ENCODE measurements around the gene AP3M1. TPM values are rescaled to one million over a fixed set of nuclear protein-coding genes. Genes with fewer than 3 reads are reported as not detected.

The AP3M1 gene
- total RNA-seq, 1 experiment from 2014 or later, result 52.6 TPM

DNA sequence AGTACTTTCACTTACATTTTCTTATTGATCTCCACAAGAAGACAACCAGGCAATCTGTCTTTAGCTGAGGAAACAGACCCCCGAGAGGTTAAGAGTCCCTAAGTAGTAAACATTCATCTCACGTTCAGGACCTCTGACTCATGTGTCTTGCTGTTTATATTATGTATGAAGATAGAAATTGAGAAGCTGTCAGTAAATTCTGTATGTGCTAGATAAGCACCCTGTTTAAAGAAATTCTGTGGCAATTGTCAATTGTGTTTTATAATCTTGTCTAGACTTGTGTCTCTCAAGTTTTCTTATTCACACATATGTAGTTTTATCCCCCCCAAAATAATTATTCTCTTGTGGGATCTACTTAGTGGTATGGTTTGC, 14.9 kb upstream of the AP3M1 start:
- Mint-ChIP-seq H3K36me3 (ENCODE audit: insufficient read depth, unreplicated experiment) (no peaks in the 10 kb centered on the region), H3K4me3 (ENCODE audit: low read depth, unreplicated experiment) (no peak overlapping the region), H3K27me3 (ENCODE audit: unreplicated experiment) (no peaks in the 10 kb centered on the region), H3K9me3 (ENCODE audit: low read depth, unreplicated experiment) (no peaks in the 10 kb centered on the region), H3K4me1 (ENCODE audit: low read depth, unreplicated experiment) (peaks cover 14% of the 10 kb centered on the region), H3K27ac (ENCODE audit: unreplicated experiment) (no peak overlapping the region)
- TF ChIP-seq, protein P1, sequence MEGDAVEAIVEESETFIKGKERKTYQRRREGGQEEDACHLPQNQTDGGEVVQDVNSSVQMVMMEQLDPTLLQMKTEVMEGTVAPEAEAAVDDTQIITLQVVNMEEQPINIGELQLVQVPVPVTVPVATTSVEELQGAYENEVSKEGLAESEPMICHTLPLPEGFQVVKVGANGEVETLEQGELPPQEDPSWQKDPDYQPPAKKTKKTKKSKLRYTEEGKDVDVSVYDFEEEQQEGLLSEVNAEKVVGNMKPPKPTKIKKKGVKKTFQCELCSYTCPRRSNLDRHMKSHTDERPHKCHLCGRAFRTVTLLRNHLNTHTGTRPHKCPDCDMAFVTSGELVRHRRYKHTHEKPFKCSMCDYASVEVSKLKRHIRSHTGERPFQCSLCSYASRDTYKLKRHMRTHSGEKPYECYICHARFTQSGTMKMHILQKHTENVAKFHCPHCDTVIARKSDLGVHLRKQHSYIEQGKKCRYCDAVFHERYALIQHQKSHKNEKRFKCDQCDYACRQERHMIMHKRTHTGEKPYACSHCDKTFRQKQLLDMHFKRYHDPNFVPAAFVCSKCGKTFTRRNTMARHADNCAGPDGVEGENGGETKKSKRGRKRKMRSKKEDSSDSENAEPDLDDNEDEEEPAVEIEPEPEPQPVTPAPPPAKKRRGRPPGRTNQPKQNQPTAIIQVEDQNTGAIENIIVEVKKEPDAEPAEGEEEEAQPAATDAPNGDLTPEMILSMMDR (IDR thresholded peaks at IDR 0.05; ENCODE audit: unreplicated experiment), result no peak
- intact Hi-C loops (cut with micrococcal nuclease; ENCODE audit: unreplicated experiment), result no loop called here
- BruUV-seq (replicated peaks), result no TSS peak
- CTCF ChIA-PET, result interaction anchor here (0.6 kb wide), 1 partner anchor 294 kb away, joined by 8 read pairs; no protein-coding TSS in a partner anchor
- DNase-seq, result no peak

DNA sequence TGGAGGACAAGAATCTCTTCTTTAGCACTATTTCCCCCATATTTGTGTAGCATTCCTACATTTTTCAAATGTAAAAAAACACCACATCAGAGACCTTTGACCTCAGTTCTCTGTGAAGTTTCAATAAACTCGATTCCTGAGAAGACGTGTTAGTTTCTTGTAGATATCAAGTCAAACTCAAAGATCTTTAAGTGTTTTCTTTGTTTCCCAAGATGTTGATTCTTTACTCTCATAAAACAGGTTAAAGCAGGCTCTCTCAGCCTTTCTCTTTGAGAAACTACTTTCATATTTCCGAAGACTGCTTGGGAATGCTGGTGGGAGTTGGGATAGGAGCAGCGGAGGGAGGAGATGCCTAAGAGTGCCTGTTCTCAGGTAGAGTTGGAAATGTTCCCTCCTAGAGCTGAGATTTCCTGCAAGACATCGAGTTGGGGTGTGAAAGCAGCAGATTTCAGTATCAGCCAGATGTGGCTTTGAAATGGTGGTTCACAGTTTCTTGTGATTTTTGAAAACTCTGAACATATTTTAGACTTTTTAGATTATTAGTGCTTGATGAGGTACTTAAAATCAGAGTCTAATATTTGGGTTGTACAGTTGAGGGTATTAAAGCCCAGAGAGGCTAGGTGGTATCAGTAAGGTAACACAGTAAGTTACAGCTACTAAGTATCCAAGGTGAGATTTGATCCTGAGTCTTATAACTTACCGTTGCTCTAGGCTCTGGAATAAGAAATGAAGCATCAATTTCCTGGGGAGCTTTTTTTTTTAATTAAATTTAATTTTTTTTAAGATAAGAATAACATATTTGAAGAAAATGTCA, 14.3 kb upstream of the AP3M1 start:
- peaks cover 14% of the 10 kb centered on the region for H3K4me1 Mint-ChIP-seq (ENCODE audit: low read depth, unreplicated experiment)
- H3K4me3 Mint-ChIP-seq (ENCODE audit: low read depth, unreplicated experiment), result no peak overlapping the region
- no peak for DNase-seq
- H3K9me3 Mint-ChIP-seq (ENCODE audit: low read depth, unreplicated experiment), result no peaks in the 10 kb centered on the region
- H3K36me3 Mint-ChIP-seq (ENCODE audit: insufficient read depth, unreplicated experiment), result no peaks in the 10 kb centered on the region
- no TSS peak for BruUV-seq (replicated peaks)
- H3K27me3 Mint-ChIP-seq (ENCODE audit: unreplicated experiment), result no peaks in the 10 kb centered on the region
- TF ChIP-seq, protein P1 (IDR thresholded peaks at IDR 0.05; ENCODE audit: unreplicated experiment), result no peak
- no peak overlapping the region for H3K27ac Mint-ChIP-seq (ENCODE audit: unreplicated experiment)
- CTCF ChIA-PET, result no interaction called here
- intact Hi-C loops (cut with micrococcal nuclease; ENCODE audit: unreplicated experiment), result no loop called here

DNA sequence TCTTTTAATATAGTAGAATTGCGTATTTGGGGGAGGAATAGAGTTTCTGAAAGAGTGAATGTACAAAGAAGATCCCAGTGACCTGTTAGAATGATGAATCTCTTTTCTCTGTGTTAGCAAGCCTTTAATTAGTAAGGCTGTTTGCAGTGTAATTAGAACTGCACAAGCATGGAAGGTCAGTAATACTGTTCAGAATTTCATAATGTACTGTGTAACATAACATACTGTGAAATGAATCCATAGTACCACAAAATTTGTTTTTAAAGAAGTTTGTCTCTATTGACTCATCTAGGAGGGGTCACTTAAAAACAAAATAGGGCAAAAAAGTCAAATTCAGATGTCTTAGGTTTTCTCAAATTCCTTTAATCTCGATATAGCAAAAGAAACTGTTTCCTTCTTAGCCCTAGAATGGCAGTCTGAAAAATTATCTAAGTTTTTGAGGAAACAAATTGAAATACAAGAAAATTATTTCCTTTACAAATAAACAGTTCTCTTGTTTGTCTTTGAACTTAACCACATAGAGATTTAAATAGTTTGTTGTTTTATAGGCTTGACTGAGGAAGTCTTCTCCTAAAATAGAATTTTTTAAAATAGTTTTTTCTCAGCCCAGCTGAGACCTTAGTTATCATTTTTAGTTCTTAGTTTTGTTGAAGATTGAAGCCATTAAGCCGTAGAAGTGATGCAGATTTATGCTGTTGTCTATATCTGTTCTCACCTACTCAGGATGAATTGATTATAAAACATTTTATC, 12.9 kb upstream of the AP3M1 start:
- no TSS peak for BruUV-seq (replicated peaks)
- CTCF ChIA-PET, result no interaction called here
- H3K9me3 Mint-ChIP-seq (ENCODE audit: low read depth, unreplicated experiment), result no peaks in the 10 kb centered on the region
- no peak for DNase-seq
- peaks cover 14% of the 10 kb centered on the region for H3K4me1 Mint-ChIP-seq (ENCODE audit: low read depth, unreplicated experiment)
- H3K27me3 Mint-ChIP-seq (ENCODE audit: unreplicated experiment), result no peaks in the 10 kb centered on the region
- no peak overlapping the region for H3K4me3 Mint-ChIP-seq (ENCODE audit: low read depth, unreplicated experiment)
- intact Hi-C loops (cut with micrococcal nuclease; ENCODE audit: unreplicated experiment), result no loop called here
- H3K36me3 Mint-ChIP-seq (ENCODE audit: insufficient read depth, unreplicated experiment), result no peaks in the 10 kb centered on the region
- TF ChIP-seq, protein P1 (IDR thresholded peaks at IDR 0.05; ENCODE audit: unreplicated experiment), result no peak
- no peak overlapping the region for H3K27ac Mint-ChIP-seq (ENCODE audit: unreplicated experiment)

DNA sequence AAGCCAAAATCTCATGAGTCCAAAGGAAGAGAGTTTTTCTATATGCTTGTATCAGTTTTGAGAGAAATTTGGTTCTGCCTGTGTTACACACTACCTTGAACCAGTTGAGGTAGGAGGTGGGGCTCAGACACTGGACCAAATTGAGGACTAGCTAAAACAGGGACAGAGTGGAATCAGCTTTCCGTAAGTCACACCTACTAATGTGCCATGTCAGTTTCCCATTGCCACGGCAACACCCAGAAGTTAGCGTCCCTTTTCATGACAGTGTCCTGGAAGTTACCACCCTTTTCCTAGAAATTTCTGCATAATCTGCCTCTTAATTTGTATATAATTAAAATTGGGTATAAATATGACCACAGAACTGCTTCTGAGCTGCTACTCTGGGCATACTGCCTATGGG, 9.4 kb upstream of the AP3M1 start:
- no peak for DNase-seq
- H3K27me3 Mint-ChIP-seq (ENCODE audit: unreplicated experiment), result no peaks in the 10 kb centered on the region
- no peaks in the 10 kb centered on the region for H3K9me3 Mint-ChIP-seq (ENCODE audit: low read depth, unreplicated experiment)
- TF ChIP-seq, protein P1 (IDR thresholded peaks at IDR 0.05; ENCODE audit: unreplicated experiment), result no peak
- H3K4me1 Mint-ChIP-seq (ENCODE audit: low read depth, unreplicated experiment), result peaks cover 17% of the 10 kb centered on the region
- CTCF ChIA-PET, result no interaction called here
- BruUV-seq (replicated peaks), result no TSS peak
- no peaks in the 10 kb centered on the region for H3K36me3 Mint-ChIP-seq (ENCODE audit: insufficient read depth, unreplicated experiment)
- no peak overlapping the region for H3K4me3 Mint-ChIP-seq (ENCODE audit: low read depth, unreplicated experiment)
- H3K27ac Mint-ChIP-seq (ENCODE audit: unreplicated experiment), result no peak overlapping the region
- intact Hi-C loops (cut with micrococcal nuclease; ENCODE audit: unreplicated experiment), result no loop called here

All from Calu3 (cell line).